Endothelial cell of hepatic sinusoid (primary cell): ENCODE measurements around the gene TRPM3.

Experiments used
- in situ Hi-C: cut with HindIII; loops from 2 replicates; pipeline ENCODE4 v1.10.0; 2017; ENCODE audit warnings: low sequenced_read_pairs

The TRPM3 gene

GRCh38 chr9:71105192-71105591, 16.2 kb downstream of the TRPM3 start:
- in situ Hi-C loops, result no loop called here

- in situ Hi-C loops, result loop anchor here (5.0 to 25.0 kb wide), 2 partner anchors 94 to 436 kb away; no protein-coding TSS in a partner anchor
These were observed 22.6 kb downstream of the TRPM3 start for GRCh38 chr9:71098801-71099200.

DNA sequence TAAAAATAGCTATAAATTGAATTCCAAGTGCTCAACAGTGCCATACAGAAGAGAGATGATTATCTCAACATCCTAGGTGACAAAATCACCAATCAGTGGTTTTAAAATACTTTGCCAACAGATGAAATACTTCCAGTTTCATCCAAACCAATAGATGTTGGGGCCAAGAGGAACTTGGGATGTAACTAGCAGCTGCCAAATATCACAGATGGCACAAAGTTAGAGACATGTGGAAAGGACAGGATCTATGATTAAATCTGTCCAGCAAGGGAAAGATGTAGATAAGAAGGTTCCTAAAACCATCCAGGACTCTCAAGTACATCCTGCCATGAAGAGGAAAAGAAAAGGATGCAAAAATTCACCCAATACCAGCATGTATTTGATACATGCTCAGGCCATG, 23.8 kb downstream of the TRPM3 start:
- in situ Hi-C loops, result loop anchor here (5.0 to 25.0 kb wide), 2 partner anchors 95 to 435 kb away; no protein-coding TSS in a partner anchor

DNA sequence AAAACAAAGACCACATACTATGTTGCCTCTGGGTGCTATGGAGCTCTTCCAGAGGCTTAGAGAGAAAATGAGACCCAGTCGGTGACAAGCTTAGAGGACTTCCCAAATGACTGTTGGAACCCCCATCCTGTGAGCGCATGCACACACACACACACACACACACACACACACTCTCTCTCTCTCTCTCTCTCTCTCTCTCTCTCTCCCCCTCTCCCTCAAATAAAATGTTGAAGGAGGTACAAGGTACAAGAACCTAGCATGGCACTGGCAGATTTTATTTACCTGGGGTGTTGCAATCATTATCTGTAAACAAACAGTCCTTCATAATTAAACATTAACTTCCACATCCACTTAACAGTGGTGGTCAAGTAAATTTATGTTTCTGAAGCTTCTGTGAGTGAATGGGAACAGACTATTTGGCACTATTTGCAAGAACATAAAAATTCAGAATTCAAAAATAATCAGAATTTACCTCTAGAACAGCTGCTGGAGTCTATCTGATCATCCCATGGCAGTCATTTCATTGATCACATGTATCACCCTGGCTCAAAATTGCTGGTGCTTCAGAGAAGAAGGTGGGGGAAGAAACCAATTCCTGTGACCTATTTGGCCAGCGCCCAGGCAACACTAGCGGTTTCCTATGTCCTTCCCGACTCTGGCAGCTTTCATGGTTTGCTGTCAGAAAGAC, 24.9 kb downstream of the TRPM3 start:
- in situ Hi-C loops, result loop anchor here (5.0 to 25.0 kb wide), 2 partner anchors 96 to 434 kb away; no protein-coding TSS in a partner anchor

- in situ Hi-C loops, result loop anchor here (5.0 to 25.0 kb wide), 2 partner anchors 98 to 432 kb away; no protein-coding TSS in a partner anchor
These were observed 26.6 kb downstream of the TRPM3 start for GRCh38 chr9:71094708-71095251.

- in situ Hi-C loops, result loop anchor here (25.0 kb wide), 1 partner anchor 429 kb away; no protein-coding TSS in a partner anchor
These were observed 30.5 kb downstream of the TRPM3 start for GRCh38 chr9:71090896-71091295.

GRCh38 chr9:71079451-71079850, 42.0 kb downstream of the TRPM3 start:
- in situ Hi-C loops, result loop anchor here (5.0 to 25.0 kb wide), 3 partner anchors 43 to 417 kb away; partner anchors contain the start of gene TRPM3

DNA sequence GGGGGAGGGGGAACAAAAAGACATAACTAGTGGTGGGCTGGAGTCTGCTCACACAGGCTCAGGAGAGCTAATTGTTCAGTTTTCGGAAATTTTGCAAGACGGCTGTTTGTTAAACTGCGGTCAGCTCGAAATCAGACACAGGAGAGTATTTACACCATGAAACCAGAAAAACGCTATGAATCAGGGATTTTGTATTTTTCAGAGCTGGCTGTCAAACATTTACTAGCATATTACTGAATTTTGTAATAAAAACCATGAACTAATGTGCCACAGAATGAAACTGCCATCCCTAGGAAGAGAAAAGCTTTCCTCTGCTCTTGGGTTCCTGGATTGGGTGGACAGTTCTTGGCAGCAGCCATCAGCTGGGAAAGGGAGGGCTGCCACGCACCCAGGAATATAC, 45.3 kb downstream of the TRPM3 start:
- in situ Hi-C loops, result loop anchor here (5.0 to 25.0 kb wide), 3 partner anchors 46 to 414 kb away; partner anchors contain the start of gene TRPM3

GRCh38 chr9:71073494-71073893, 47.9 kb downstream of the TRPM3 start:
- in situ Hi-C loops, result no loop called here

DNA sequence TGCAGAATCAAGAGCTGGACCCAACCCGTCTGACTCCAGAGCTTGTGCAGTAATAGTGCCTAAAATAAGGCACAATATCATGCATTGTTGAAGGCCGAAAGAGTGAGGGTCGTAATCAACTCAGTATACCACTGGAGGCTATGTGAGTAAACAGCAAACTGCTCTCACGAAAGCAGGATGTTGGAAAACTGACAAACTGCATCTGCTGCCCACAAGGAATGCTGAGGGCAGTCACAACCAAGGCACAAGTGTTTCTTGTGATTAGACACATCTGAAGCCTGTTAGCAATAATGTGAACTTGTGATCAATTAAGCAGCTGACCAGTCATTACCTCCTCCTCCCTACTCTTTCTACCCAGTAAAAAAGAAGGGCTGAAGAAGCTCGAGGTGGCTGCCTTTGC, 48.8 kb downstream of the TRPM3 start:
- in situ Hi-C loops, result no loop called here

- in situ Hi-C loops, result no loop called here
These were observed 49.8 kb downstream of the TRPM3 start for GRCh38 chr9:71071633-71072032.

GRCh38 chr9:71058660-71059059, 62.8 kb downstream of the TRPM3 start:
- in situ Hi-C loops, result no loop called here

DNA sequence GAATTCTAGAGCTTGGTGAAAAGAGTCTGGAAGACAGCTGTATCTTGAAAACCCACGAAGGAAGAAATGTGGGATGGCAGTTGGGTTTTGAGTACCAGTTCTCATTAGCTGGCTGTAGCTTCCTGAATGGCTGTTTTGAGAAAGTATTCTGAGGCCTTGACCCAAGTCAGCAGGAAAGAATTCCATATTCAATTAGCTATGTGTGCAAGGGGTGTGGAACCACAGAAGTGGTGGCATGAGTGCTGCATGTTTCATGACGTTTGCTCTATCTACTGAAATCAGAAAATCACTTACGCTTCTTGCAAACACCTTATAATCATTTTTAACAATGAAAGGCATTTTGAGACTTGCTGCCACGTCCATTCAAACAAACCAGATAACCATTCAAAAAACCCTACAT, 69.1 kb downstream of the TRPM3 start:
- in situ Hi-C loops, result no loop called here

GRCh38 chr9:71048280-71048679, 73.1 kb downstream of the TRPM3 start:
- in situ Hi-C loops, result no loop called here

- in situ Hi-C loops, result no loop called here
These were observed 78.9 kb downstream of the TRPM3 start for GRCh38 chr9:71042448-71042990.

DNA sequence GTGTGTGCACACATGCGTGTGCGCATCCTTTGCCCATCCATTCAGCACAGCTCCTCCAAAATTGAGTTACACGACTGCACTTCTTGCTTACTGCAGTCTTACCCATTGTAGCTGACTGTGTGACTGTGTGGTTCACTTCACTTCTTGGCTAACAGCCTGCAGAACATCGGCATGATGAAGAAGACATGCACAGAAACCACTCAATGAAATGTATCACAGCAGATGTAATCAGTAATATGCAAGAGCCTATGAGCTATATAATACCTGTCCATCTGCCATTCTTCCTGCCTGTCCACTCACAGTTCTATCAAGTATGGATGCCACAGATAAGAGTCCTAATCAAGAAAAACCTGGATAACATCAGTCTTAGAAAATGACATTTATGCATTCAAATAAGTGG, 83.9 kb downstream of the TRPM3 start:
- in situ Hi-C loops, result loop anchor here (5.0 kb wide), 1 partner anchor 60 kb away; no protein-coding TSS in a partner anchor

DNA sequence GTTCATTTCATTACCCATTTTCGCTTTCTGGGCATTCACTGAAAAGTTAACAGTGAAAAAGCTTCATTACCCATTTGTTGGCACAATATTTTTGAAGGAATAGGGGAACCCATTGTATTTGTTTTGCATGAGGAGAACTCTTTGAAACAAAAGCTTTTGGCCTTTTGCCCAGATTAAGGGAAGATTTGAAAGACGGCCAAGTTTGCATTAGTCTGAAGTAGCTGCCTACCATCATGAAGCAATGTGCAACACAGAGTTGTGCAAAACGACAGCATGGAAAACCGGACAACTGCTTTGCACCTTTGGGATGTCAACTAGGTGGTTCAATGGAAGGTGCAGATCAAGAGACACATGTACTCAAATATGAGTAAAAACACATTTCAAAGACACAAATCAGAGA, 84.9 kb downstream of the TRPM3 start:
- in situ Hi-C loops, result loop anchor here (5.0 kb wide), 1 partner anchor 59 kb away; no protein-coding TSS in a partner anchor

- in situ Hi-C loops, result no loop called here
These were observed 88.6 kb downstream of the TRPM3 start for GRCh38 chr9:71032779-71033178.

DNA sequence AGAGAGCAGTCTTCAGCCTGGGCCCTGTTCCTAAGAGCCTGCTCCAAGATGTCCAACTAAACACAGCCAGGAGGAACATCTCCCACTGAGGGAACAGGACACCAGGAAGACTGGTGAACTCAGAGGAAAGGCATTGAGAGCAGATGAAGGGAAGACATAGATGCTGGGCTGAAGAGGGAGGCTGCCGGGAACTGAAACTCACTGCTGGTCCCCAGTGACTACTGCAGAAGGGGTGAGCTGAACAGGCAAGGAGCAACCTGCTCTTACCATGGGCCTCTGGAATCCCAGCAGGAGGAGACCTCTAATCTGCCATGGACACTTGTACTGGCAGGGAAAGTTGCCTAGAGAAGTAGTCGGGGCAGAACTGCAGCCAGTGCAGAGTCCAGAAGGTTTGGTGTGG, 95.7 kb downstream of the TRPM3 start:
- in situ Hi-C loops, result no loop called here

GRCh38 chr9:71025201-71025600, 96.2 kb downstream of the TRPM3 start:
- in situ Hi-C loops, result no loop called here

GRCh38 chr9:71010258-71010657, 111.2 kb downstream of the TRPM3 start:
- in situ Hi-C loops, result no loop called here

DNA sequence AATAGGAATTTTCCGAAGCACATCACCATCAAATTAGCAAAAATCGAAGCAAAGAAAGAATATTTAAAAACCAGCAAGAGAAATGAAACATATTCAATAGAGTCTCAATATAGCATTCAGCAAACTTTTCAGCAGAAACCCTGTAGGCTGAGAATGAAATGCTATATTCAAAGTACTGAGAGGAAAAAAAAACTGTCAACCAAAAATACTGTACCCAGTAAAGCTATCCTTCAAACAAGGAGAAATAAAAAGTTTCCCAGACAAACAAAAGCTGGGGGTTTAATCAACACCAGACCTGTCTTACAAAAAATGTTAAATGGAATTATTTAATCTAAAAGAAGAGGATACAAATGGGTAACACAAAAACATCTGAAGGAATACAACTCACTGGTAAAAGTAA, 116.0 kb downstream of the TRPM3 start:
- in situ Hi-C loops, result no loop called here
